H1 (cell line): Measurements from ENCODE around the gene ITIH4. TPM values are rescaled to one million over a fixed set of nuclear protein-coding genes. Genes with fewer than 3 reads are reported as not detected.

ENCODE experiments used
- CTCF ChIA-PET: fragments of 300-600 bp; sonication (Branson Sonifier 250); formaldehyde crosslinking; loops from one replicate; lab custom pipeline; 2021; ENCODE audit not compliant: partially characterized antibody; lab: Charles Lee
- POLR2A ChIA-PET: fragments of 300-600 bp; sonication (Branson Sonifier 250); formaldehyde crosslinking; loops from one replicate; lab custom pipeline; 2021; ENCODE audit warnings: inconsistent platforms; ENCODE audit not compliant: partially characterized antibody; lab: Charles Lee
- DNase-seq, 2 experiments: peaks; one replicate each; pipeline versions ENCODE4 v3.0.0 to v3.0.0-alpha.2; 2010 to 2022; ENCODE audit warnings: low spot score in 2 of 2, low read depth in 1 of 2, mixed read lengths in 1 of 2
- FAIRE-seq: peaks from 2 replicates; lab custom pipeline; 2011; peaks lifted over from hg19 to GRCh38; lab: Jason Lieb, UNC
- H2AFZ ChIP-seq: 2 replicates; pipeline ENCODE4 v1.8.1; 2012; ENCODE audit warnings: low read length, inconsistent platforms
- H2AK5ac ChIP-seq: 2 replicates; pipeline ENCODE4 v1.6.1; 2013; ENCODE audit warnings: low read depth, low read length
- H2BK120ac ChIP-seq: replicated peaks from 2 replicates; pipeline ENCODE3; 2013; ENCODE audit warnings: low read depth, low read length, inconsistent platforms
- H2BK12ac ChIP-seq: 2 replicates; pipeline ENCODE4 v1.6.1; 2013; ENCODE audit warnings: low read depth, low read length
- H2BK15ac ChIP-seq: 2 replicates; pipeline ENCODE4 v1.6.1; 2013; ENCODE audit warnings: low read length
- H2BK20ac ChIP-seq: 2 replicates; pipeline ENCODE4 v1.6.1; 2013; ENCODE audit warnings: low read length
- H2BK5ac ChIP-seq: 2 replicates; pipeline ENCODE4 v1.6.1; 2013; ENCODE audit warnings: low read depth, low read length
- H3K14ac ChIP-seq: 2 replicates; pipeline ENCODE4 v1.6.1; 2013; ENCODE audit warnings: inconsistent platforms; ENCODE audit not compliant: insufficient read length
- H3K18ac ChIP-seq: 2 replicates; pipeline ENCODE4 v1.6.1; 2013; ENCODE audit warnings: low read length; ENCODE audit errors: extremely low read depth
- H3K23ac ChIP-seq: 2 replicates; pipeline ENCODE4 v1.6.1; 2013; ENCODE audit warnings: inconsistent platforms; ENCODE audit not compliant: insufficient read length
- H3K23me2 ChIP-seq: 2 replicates; pipeline ENCODE4 v1.6.1; 2013; ENCODE audit warnings: low read depth, low read length
- H3K27ac ChIP-seq: 2 replicates; pipeline ENCODE4 v1.6.1; 2011; ENCODE audit warnings: low read depth, low read length, inconsistent platforms
- H3K27me3 ChIP-seq, 4 experiments: replicated peaks in 1 of 4; 1 replicate in 1 of 4; 2 replicates in 3 of 4; pipeline versions ENCODE4 v1.6.1 to v1.8.1; 2011 to 2013; ENCODE audit warnings: low read length in 3 of 4, mild to moderate bottlenecking in 3 of 4, inconsistent platforms in 2 of 4, mixed read lengths in 2 of 4, moderate library complexity in 1 of 4; ENCODE audit not compliant: control insufficient read depth in 3 of 4, insufficient read depth in 3 of 4; ENCODE audit errors: extremely low read depth in 1 of 4
- H3K36me3 ChIP-seq, 4 experiments: 2 replicates each; pipeline versions ENCODE4 v1.6.1 to v1.8.1; 2011 to 2013; ENCODE audit warnings: mild to moderate bottlenecking in 4 of 4, low read length in 3 of 4, moderate library complexity in 2 of 4, control low read depth in 1 of 4, inconsistent platforms in 1 of 4; ENCODE audit not compliant: insufficient read depth in 4 of 4, control insufficient read depth in 2 of 4
- H3K4ac ChIP-seq: replicated peaks from 2 replicates; pipeline ENCODE3; 2013; ENCODE audit warnings: low read length, low read depth, mixed read lengths, inconsistent platforms; ENCODE audit not compliant: insufficient read length
- H3K4me1 ChIP-seq, 4 experiments: replicated peaks in 1 of 4; 1 replicate in 1 of 4; 2 replicates in 3 of 4; pipeline versions ENCODE4 v1.6.1 to v1.8.1; 2011 to 2013; ENCODE audit warnings: low read length in 3 of 4, inconsistent platforms in 2 of 4, mixed read lengths in 1 of 4; ENCODE audit not compliant: insufficient read depth in 4 of 4, control insufficient read depth in 3 of 4
- H3K4me2 ChIP-seq, 2 experiments: 2 replicates each; pipeline versions ENCODE4 v1.6.1 to v1.8.1; 2011 to 2013; ENCODE audit warnings: low read depth in 2 of 2, low read length in 2 of 2, control low read depth in 1 of 2, inconsistent platforms in 1 of 2, mild to moderate bottlenecking in 1 of 2; ENCODE audit not compliant: insufficient read depth in 1 of 2
- H3K4me3 ChIP-seq, 4 experiments: fragments of 200-600, 300-600 bp in 1 of 4; sonication (generic), shearing (Covaris generic), sonication (Bioruptor Twin) in 1 of 4; 2 replicates each; pipeline versions ENCODE4 v1.5.1 to v1.8.1; 2011 to 2016; ENCODE audit warnings: low read length in 4 of 4, low read depth in 3 of 4, control low read depth in 2 of 4, inconsistent platforms in 2 of 4, mild to moderate bottlenecking in 2 of 4, mixed read lengths in 1 of 4, moderate library complexity in 1 of 4; ENCODE audit not compliant: insufficient read depth in 2 of 4; ENCODE audit errors: extremely low read depth in 1 of 4
- H3K56ac ChIP-seq: replicated peaks from 2 replicates; pipeline ENCODE3; 2013; ENCODE audit warnings: low read depth, mild to moderate bottlenecking, mixed read lengths, low read length, inconsistent platforms; ENCODE audit not compliant: insufficient read length
- H3K79me1 ChIP-seq: 2 replicates; pipeline ENCODE4 v1.6.1; 2013; ENCODE audit warnings: low read depth, low read length, control low read depth
- H3K79me2 ChIP-seq, 2 experiments: 2 replicates each; pipeline versions ENCODE4 v1.6.1 to v1.8.1; 2012 to 2013; ENCODE audit warnings: low read length in 2 of 2, mild to moderate bottlenecking in 2 of 2, inconsistent platforms in 1 of 2; ENCODE audit not compliant: insufficient read depth in 2 of 2, control insufficient read depth in 1 of 2
- H3K9ac ChIP-seq, 4 experiments: replicated peaks in 1 of 4; 1 replicate in 1 of 4; 2 replicates in 3 of 4; pipeline versions ENCODE4 v1.6.1 to v1.8.1; 2011 to 2013; ENCODE audit warnings: low read depth in 3 of 4, low read length in 3 of 4, control low read depth in 2 of 4, mild to moderate bottlenecking in 2 of 4, moderate library complexity in 2 of 4, inconsistent platforms in 1 of 4; ENCODE audit errors: extremely low read depth in 1 of 4
- H3K9me3 ChIP-seq, 2 experiments: 2 replicates each; pipeline versions ENCODE4 v1.6.1 to v1.8.1; 2012 to 2013; ENCODE audit warnings: mild to moderate bottlenecking in 2 of 2, moderate library complexity in 2 of 2, control low read depth in 1 of 2, inconsistent platforms in 1 of 2, low read depth in 1 of 2, low read length in 1 of 2, mixed read lengths in 1 of 2; ENCODE audit not compliant: insufficient read depth in 2 of 2
- H4K20me1 ChIP-seq, 2 experiments: replicated peaks in 1 of 2; 2 replicates each; pipeline versions ENCODE3 to v1.8.1; 2011 to 2013; ENCODE audit warnings: inconsistent platforms in 2 of 2, low read length in 2 of 2, mild to moderate bottlenecking in 1 of 2; ENCODE audit not compliant: insufficient read depth in 2 of 2, control insufficient read depth in 1 of 2
- H4K5ac ChIP-seq: 2 replicates; pipeline ENCODE4 v1.6.1; 2013; ENCODE audit warnings: low read length, low read depth, mixed read lengths, inconsistent platforms; ENCODE audit not compliant: insufficient read length
- H4K8ac ChIP-seq: 2 replicates; pipeline ENCODE4 v1.8.0; 2013; ENCODE audit warnings: mild to moderate bottlenecking, moderate library complexity, low read length, inconsistent platforms; ENCODE audit not compliant: insufficient read depth; ENCODE audit errors: extremely low read depth
- H4K91ac ChIP-seq: replicated peaks from 2 replicates; pipeline ENCODE3; 2013; ENCODE audit warnings: low read length, mixed read lengths, inconsistent platforms; ENCODE audit not compliant: insufficient read length
- FOSL1 ChIP-seq: IDR thresholded peaks from 2 replicates; pipeline ENCODE4 v1.6.1; 2011; ENCODE audit warnings: mild to moderate bottlenecking, low read depth, low read length, moderate library complexity; ENCODE audit not compliant: insufficient read depth
- HDAC6 ChIP-seq: IDR thresholded peaks from one replicate; pipeline ENCODE4 v1.7.1; 2012; ENCODE audit warnings: low read depth, mild to moderate bottlenecking, inconsistent platforms, low read length, moderate library complexity
- NRF1 ChIP-seq: IDR thresholded peaks from 2 replicates; pipeline ENCODE4 v1.6.1; 2011; ENCODE audit warnings: mild to moderate bottlenecking, low read depth, low read length, improper control_type of control experiment
- POLR2AphosphoS5 ChIP-seq: IDR thresholded peaks from 2 replicates; pipeline ENCODE4 v1.6.1; 2011; ENCODE audit warnings: low read depth, low read length
- SIX5 ChIP-seq: IDR thresholded peaks from 2 replicates; pipeline ENCODE4 v1.6.1; 2011; ENCODE audit warnings: mild to moderate bottlenecking, low read depth, low read length
- SP2 ChIP-seq: IDR thresholded peaks from 2 replicates; pipeline ENCODE4 v1.6.1; 2012; ENCODE audit warnings: mild to moderate bottlenecking, low read length, inconsistent platforms
- TEAD4 ChIP-seq: IDR thresholded peaks from 2 replicates; pipeline ENCODE4 v1.6.1; 2012; ENCODE audit warnings: low read depth, low read length, inconsistent platforms, mixed read lengths
- WGBS, 2 experiments: shearing (Covaris generic) in 1 of 2; methylation state at CpG; one replicate each; pipeline versions ENCODE4 v1.1.6 to v1.1.7; 2013 to 2015; ENCODE audit warnings: low lambda C conversion rate in 2 of 2, mixed read lengths in 2 of 2, inconsistent platforms in 1 of 2, low coverage in 1 of 2, missing lambda C conversion rate in 1 of 2; ENCODE audit not compliant: insufficient replicate concordance in 2 of 2, insufficient coverage in 1 of 2, insufficient read length in 1 of 2; ENCODE audit errors: extremely low coverage in 1 of 2, missing lambda C conversion rate in 1 of 2; 5-methylcytosine and 5-hydroxymethylcytosine counted together
- polyA plus RNA-seq, 7 experiments: library from polyadenylated mRNA; depleted of rRNA in 3 of 7; stranded (reverse) in 5 of 7; unstranded in 2 of 7; fragments of >200 nt in 5 of 7; fragments of 200-250 nt in 2 of 7; gene quantifications; 1 replicate in 5 of 7; 2 replicates in 1 of 7; 4 replicates in 1 of 7; pipeline versions ENCODE4 v1.2.1 to v1.2.3, GENCODE V29; 2011 to 2013; ENCODE audit warnings: missing spikeins in 2 of 7, mixed read lengths in 2 of 7
- total RNA-seq: library from RNA; stranded (reverse); fragmentation: NEBNext Ultra II Directional; extraction: Animal tissue kit (Norgen Biotek cat#: 25700); gene quantifications from 2 replicates; pipeline ENCODE4 v1.2.1, GENCODE V29; 2021
- TF ChIP-seq, protein P1 (sequence below): IDR thresholded peaks from 2 replicates; pipeline ENCODE4 v1.6.1; 2011; ENCODE audit warnings: low read depth, mild to moderate bottlenecking, low read length; ENCODE audit not compliant: insufficient read depth
- TF ChIP-seq, protein P2 (sequence below), 3 experiments: IDR thresholded peaks; 1 replicate in 2 of 3; 2 replicates in 1 of 3; pipeline versions ENCODE4 v1.5.1 to v1.6.1; 2011; ENCODE audit warnings: low read length in 3 of 3, mild to moderate bottlenecking in 3 of 3, inconsistent platforms in 2 of 3, low read depth in 1 of 3, moderate library complexity in 1 of 3; ENCODE audit not compliant: insufficient read depth in 1 of 3; ENCODE audit errors: control extremely low read depth in 1 of 3

The ITIH4 gene
- total and polyA plus RNA-seq, 2 of the 8 experiments (the other 6 are each of a cell fraction or from before 2014, with no cell fraction given), result 3.4 to 3.7 TPM

DNA sequence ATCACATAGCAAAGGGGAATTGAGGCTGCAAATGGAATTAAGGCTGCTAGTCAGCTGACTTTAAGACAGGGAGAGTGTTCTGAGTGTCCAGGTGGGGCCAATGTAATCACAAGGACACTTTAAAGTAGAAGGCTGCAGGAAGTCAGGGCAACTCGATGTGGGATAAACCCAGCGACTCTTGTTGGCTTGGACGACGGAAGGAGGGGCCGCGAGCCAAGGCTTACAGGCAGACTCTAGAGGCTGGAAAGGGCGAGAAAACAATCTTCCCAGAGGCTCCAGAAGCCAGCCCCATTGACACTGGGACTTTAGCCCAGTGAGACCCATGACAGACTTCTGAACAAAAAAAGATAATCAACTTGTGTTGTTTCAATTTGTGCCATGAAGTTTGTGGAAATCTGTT, 17.3 kb upstream of the ITIH4 start:
- no peak overlapping the region for H3K4me2 ChIP-seq
- TF ChIP-seq NRF1, result no peak
- TF ChIP-seq POLR2AphosphoS5, result no peak
- TF ChIP-seq, protein P1, sequence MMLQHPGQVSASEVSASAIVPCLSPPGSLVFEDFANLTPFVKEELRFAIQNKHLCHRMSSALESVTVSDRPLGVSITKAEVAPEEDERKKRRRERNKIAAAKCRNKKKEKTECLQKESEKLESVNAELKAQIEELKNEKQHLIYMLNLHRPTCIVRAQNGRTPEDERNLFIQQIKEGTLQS, result no peak
- no peak for TF ChIP-seq HDAC6
- TF ChIP-seq SIX5, result no peak
- no peak for TF ChIP-seq SP2
- no peak for TF ChIP-seq FOSL1
- TF ChIP-seq TEAD4, result no peak
- TF ChIP-seq, protein P2, sequence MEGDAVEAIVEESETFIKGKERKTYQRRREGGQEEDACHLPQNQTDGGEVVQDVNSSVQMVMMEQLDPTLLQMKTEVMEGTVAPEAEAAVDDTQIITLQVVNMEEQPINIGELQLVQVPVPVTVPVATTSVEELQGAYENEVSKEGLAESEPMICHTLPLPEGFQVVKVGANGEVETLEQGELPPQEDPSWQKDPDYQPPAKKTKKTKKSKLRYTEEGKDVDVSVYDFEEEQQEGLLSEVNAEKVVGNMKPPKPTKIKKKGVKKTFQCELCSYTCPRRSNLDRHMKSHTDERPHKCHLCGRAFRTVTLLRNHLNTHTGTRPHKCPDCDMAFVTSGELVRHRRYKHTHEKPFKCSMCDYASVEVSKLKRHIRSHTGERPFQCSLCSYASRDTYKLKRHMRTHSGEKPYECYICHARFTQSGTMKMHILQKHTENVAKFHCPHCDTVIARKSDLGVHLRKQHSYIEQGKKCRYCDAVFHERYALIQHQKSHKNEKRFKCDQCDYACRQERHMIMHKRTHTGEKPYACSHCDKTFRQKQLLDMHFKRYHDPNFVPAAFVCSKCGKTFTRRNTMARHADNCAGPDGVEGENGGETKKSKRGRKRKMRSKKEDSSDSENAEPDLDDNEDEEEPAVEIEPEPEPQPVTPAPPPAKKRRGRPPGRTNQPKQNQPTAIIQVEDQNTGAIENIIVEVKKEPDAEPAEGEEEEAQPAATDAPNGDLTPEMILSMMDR (IDR thresholded peaks at IDR 0.05; ENCODE audit: control extremely low read depth in 1 of 3, insufficient read depth in 1 of 3, low read depth in 1 of 3, low read length in 3 of 3), result no peak
- TF ChIP-seq, all 59 proteins: peak for 0
- Histone ChIP-seq H3K56ac (no peak overlapping the region), H3K27me3 (no peaks in the 10 kb centered on the region), H3K27ac (no peak overlapping the region), H3K4me3 (no peak overlapping the region), H3K79me1 (no peaks in the 10 kb centered on the region), H2BK5ac (no peak overlapping the region), H4K20me1 (peaks cover 0 to 2% of the 10 kb centered on the region in 2 experiments), H3K23me2 (no peaks in the 10 kb centered on the region), H3K4ac (no peak overlapping the region), H3K23ac (no peak overlapping the region), H2AFZ (no peak overlapping the region), H3K36me3 (peaks cover 3 to 13% (median 8%) of the 10 kb centered on the region in 4 experiments; a peak in 7 of 8 replicates), H2BK15ac (no peak overlapping the region), H3K9me3 (no peaks in the 10 kb centered on the region), H3K4me1 (no peaks in the 10 kb centered on the region), H2BK20ac (no peak overlapping the region), H3K9ac (no peak overlapping the region), H2AK5ac (no peak overlapping the region), H3K18ac (no peak overlapping the region), H4K5ac (no peak overlapping the region), H3K14ac (no peak overlapping the region), H4K8ac (no peak overlapping the region), H4K91ac (no peak overlapping the region), H3K79me2 (no peaks in the 10 kb centered on the region), H2BK12ac (no peak overlapping the region), H2BK120ac (no peak overlapping the region)
- DNase-seq (no peak), FAIRE-seq (no peak)
- ChIA-PET CTCF (interaction anchor here (0.6 to 4.2 kb wide), 12 partner anchors 9 to 374 kb away, joined by 3 to 46 read pairs (median 4); partner anchors contain the start of gene MUSTN1), POLR2A (no interaction called here)
- 85% methylated on average over 7 of the region's 7 CpGs; no CpG with 5 or more reads in 1 of the 2 experiments for WGBS, 2 experiments
